GM23338 (cell line): ENCODE measurements around the gene SNX9. TPM values are rescaled to one million over a fixed set of nuclear protein-coding genes. Genes with fewer than 3 reads are reported as not detected.

Experiments
- ATAC-seq: fragments of 200-7000 bp; cut with Tn5 transposase; 3 replicates; pipeline ENCODE4 v1.9.1; 2020
- DNase-seq: peaks from one replicate; pipeline ENCODE4 v3.0.0-alpha.2; 2015; ENCODE audit warnings: low spot score
- H2AFZ ChIP-seq: fragments of 200-600 bp; sonication (generic); 2 replicates; pipeline ENCODE4 v1.8.0; 2016; ENCODE audit warnings: antibody characterized with exemption, mild to moderate bottlenecking, moderate library complexity
- H3F3A ChIP-seq: fragments of 200-600 bp; sonication (generic); replicated peaks from 2 replicates; pipeline ENCODE4 v1.8.0; 2017; ENCODE audit warnings: antibody characterized with exemption, mixed run types, low read depth
- H3K27ac ChIP-seq: fragments of 200-600 bp; sonication (generic); 2 replicates; pipeline ENCODE4 v1.6.1; 2016; ENCODE audit warnings: low read depth
- H3K27me3 ChIP-seq: fragments of 200-600 bp; sonication (generic); 2 replicates; pipeline ENCODE4 v1.8.0; 2016; ENCODE audit warnings: mild to moderate bottlenecking, mixed run types, moderate library complexity; ENCODE audit not compliant: insufficient read depth
- H3K36me3 ChIP-seq: fragments of 200-600 bp; sonication (generic); 2 replicates; pipeline ENCODE4 v1.8.0; 2016; ENCODE audit warnings: mild to moderate bottlenecking; ENCODE audit not compliant: insufficient read depth
- H3K4me1 ChIP-seq: fragments of 200-600 bp; sonication (generic); 2 replicates; pipeline ENCODE4 v1.8.0; 2016; ENCODE audit warnings: mild to moderate bottlenecking, moderate library complexity; ENCODE audit not compliant: insufficient read depth
- H3K4me2 ChIP-seq: fragments of 200-600 bp; sonication (generic); 2 replicates; pipeline ENCODE4 v1.7.1; 2017; ENCODE audit warnings: mixed run types
- H3K4me3 ChIP-seq: fragments of 200-600 bp; sonication (generic); 2 replicates; pipeline ENCODE4 v1.6.1; 2016; ENCODE audit warnings: mixed run types
- H3K79me2 ChIP-seq: fragments of 200-600 bp; sonication (generic); replicated peaks from 2 replicates; pipeline ENCODE4 v1.8.0; 2017; ENCODE audit warnings: mild to moderate bottlenecking; ENCODE audit not compliant: insufficient read depth
- H3K9me2 ChIP-seq: fragments of 200-600 bp; sonication (generic); 2 replicates; pipeline ENCODE4 v1.8.0; 2017; ENCODE audit not compliant: insufficient read depth
- H4K20me1 ChIP-seq: fragments of 200-600 bp; sonication (generic); replicated peaks from 2 replicates; pipeline ENCODE4 v1.8.0; 2017; ENCODE audit warnings: mild to moderate bottlenecking; ENCODE audit not compliant: insufficient read depth
- H3K27ac Mint-ChIP-seq: 2 replicates; pipeline ENCODE4 v1.8.0; 2020; ENCODE audit warnings: inconsistent platforms, mild to moderate bottlenecking, moderate library complexity, mixed read lengths
- H3K27me3 Mint-ChIP-seq: 3 replicates; pipeline ENCODE4 v1.8.0; 2022; ENCODE audit warnings: low read depth, mild to moderate bottlenecking, moderate library complexity, mixed read lengths, inconsistent platforms; ENCODE audit not compliant: insufficient read depth, poor library complexity
- H3K36me3 Mint-ChIP-seq: 3 replicates; pipeline ENCODE4 v1.8.0; 2021; ENCODE audit warnings: low read depth, mild to moderate bottlenecking, inconsistent platforms, moderate library complexity, mixed read lengths
- H3K4me1 Mint-ChIP-seq: 3 replicates; pipeline ENCODE4 v1.8.0; 2020; ENCODE audit warnings: mild to moderate bottlenecking, inconsistent platforms, mixed read lengths
- H3K4me3 Mint-ChIP-seq: 3 replicates; pipeline ENCODE4 v1.8.0; 2021; ENCODE audit warnings: moderate library complexity, mild to moderate bottlenecking, inconsistent platforms, mixed read lengths
- H3K9me3 Mint-ChIP-seq: 3 replicates; pipeline ENCODE4 v1.8.0; 2020; ENCODE audit warnings: moderate library complexity, mild to moderate bottlenecking, inconsistent platforms, mixed read lengths
- CREB1 ChIP-seq: fragments of 250-450 bp; sonication (Bioruptor Pico); IDR thresholded peaks from 2 replicates; pipeline ENCODE4 v1.5.0; 2020; ENCODE audit warnings: low read depth, mild to moderate bottlenecking, moderate library complexity
- CTCF ChIP-seq, 2 experiments: fragments of 200-600 bp in 1 of 2; sonication (generic) in 1 of 2; conservative IDR thresholded peaks; 2 replicates each; pipeline versions ENCODE4 v1.5.1 to v1.6.1; 2016 to 2017; ENCODE audit warnings: antibody characterized with exemption in 2 of 2, low read depth in 2 of 2, mild to moderate bottlenecking in 2 of 2, moderate library complexity in 1 of 2
- ETS1 ChIP-seq: IDR thresholded peaks from 2 replicates; pipeline ENCODE4 v1.6.1; 2016; ENCODE audit warnings: antibody characterized with exemption
- EZH2 ChIP-seq: fragments of 200-600 bp; sonication (generic); IDR thresholded peaks from one replicate; pipeline ENCODE4 v1.8.0; 2017; ENCODE audit warnings: antibody characterized with exemption, mild to moderate bottlenecking, low read depth; ENCODE audit not compliant: unreplicated experiment
- EZH2phosphoT487 ChIP-seq: fragments of 200-600 bp; sonication (generic); IDR thresholded peaks from one replicate; pipeline ENCODE4 v1.8.1; 2018; ENCODE audit warnings: antibody characterized with exemption; ENCODE audit not compliant: unreplicated experiment
- JUNB ChIP-seq: IDR thresholded peaks from one replicate; pipeline ENCODE4 v1.6.1; 2016; ENCODE audit warnings: antibody characterized with exemption; ENCODE audit not compliant: unreplicated experiment
- NANOG ChIP-seq: IDR thresholded peaks from 2 replicates; pipeline ENCODE4 v1.6.1; 2016; ENCODE audit warnings: antibody characterized with exemption, borderline replicate concordance
- POLR2AphosphoS5 ChIP-seq: IDR thresholded peaks from 2 replicates; pipeline ENCODE4 v1.6.1; 2016; ENCODE audit warnings: antibody characterized with exemption, low read depth
- REST ChIP-seq: IDR thresholded peaks from one replicate; pipeline ENCODE4 v1.6.1; 2018; ENCODE audit warnings: antibody characterized with exemption; ENCODE audit not compliant: unreplicated experiment
- STAT1 ChIP-seq: IDR thresholded peaks from one replicate; pipeline ENCODE4 v1.6.1; 2016; ENCODE audit warnings: antibody characterized with exemption; ENCODE audit not compliant: unreplicated experiment
- ZNF114 ChIP-seq: fragments of 250-450 bp; sonication (Bioruptor Pico); IDR thresholded peaks from 2 replicates; pipeline ENCODE4 v1.5.0; 2020; ENCODE audit warnings: mild to moderate bottlenecking, moderate library complexity
- ZNF331 ChIP-seq: fragments of 250-450 bp; sonication (Bioruptor Pico); IDR thresholded peaks from 2 replicates; pipeline ENCODE4 v1.5.0; 2020; ENCODE audit warnings: low read depth, mild to moderate bottlenecking, moderate library complexity
- polyA plus RNA-seq: library from polyadenylated mRNA; unstranded; fragments of >200 nt; fragmentation: Nextera tagmentation; extraction: Ambion mirVana; gene quantifications from 2 replicates; pipeline ENCODE4 v1.2.1, GENCODE V29; 2016
- total RNA-seq: library from RNA; depleted of rRNA; stranded (reverse); fragments of >200 nt; shearing (Covaris generic); gene quantifications from 2 replicates; pipeline ENCODE4 v1.2.3, GENCODE V29; 2014
- TF ChIP-seq, protein P1 (sequence below): fragments of 250-450 bp; sonication (Bioruptor Pico); IDR thresholded peaks from 2 replicates; pipeline ENCODE4 v1.5.0; 2020; ENCODE audit warnings: mild to moderate bottlenecking, moderate library complexity

Gene SNX9
- total and polyA plus RNA-seq, 2 experiments from 2014 or later = 18.4 to 23.3 TPM

DNA sequence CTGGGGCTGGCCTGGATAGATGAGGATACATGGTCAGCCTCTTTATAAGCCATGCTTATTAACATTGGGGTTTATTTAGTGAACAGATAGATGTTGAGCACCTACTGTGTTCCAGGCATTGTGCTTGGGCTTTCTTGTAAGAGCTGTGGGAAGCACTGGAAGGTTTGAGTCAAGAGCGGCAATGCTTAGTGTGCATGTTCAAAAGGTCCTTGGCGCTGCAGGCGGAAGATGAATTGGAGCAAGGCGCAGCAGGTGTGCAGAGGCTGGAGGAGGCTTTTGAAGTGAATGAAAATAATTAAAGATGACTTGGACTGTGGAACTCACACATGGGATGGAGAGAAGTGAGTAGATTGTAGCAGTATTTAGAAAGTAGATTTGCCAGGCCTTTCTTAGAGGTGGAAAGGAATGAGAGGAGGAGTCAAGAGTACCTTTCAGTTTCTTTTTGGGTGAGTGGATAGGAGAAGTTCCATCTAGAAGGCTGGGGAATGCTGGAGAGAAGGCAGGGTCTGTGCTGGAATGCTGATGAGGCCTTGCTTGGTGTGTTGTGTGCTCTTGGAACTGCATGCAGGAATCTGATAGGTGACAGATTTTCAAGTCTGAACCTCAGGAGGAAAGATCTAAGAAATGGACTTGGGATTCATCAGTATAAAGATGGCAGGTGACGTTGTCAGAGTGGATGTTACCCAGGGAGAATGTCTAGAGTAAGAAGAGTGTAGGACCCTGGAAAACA lies 26.4 kb downstream of the SNX9 start:
- peaks cover 36% of the 10 kb centered on the region for H4K20me1 ChIP-seq
- Mint-ChIP-seq H3K4me3 (no peak overlapping the region), H3K9me3 (peaks cover 11% of the 10 kb centered on the region; the same call in 2 of the 3 replicates), H3K27ac (no peak overlapping the region; the same call in 1 of the 2 replicates), H3K4me1 (peaks cover 47% of the 10 kb centered on the region), H3K27me3 (peaks cover 6% of the 10 kb centered on the region), H3K36me3 (peaks cover 13% of the 10 kb centered on the region)
- H3K27ac ChIP-seq = 0 out of 2 replicates have a peak overlapping the region, but pooled peaks have one; percentile 14
- H2AFZ ChIP-seq = no peak overlapping the region
- no peaks in the 10 kb centered on the region for H3K36me3 ChIP-seq
- DNase-seq = peak; percentile 25
- no peak overlapping the region for H3K4me2 ChIP-seq
- TF ChIP-seq STAT1 (no peak), NANOG (no peak), EZH2phosphoT487 (no peak), REST (no peak), JUNB (no peak), ZNF331 (CRISPR knock-in tag) (no peak), POLR2AphosphoS5 (no peak), ZNF114 (CRISPR knock-in tag) (no peak), ETS1 (no peak), EZH2 (no peak), CREB1 (no peak), CTCF (conservative IDR thresholded peaks at IDR 0.05; ENCODE audit: low read depth in 2 of 2) (no peak)
- TF ChIP-seq, protein P1, sequence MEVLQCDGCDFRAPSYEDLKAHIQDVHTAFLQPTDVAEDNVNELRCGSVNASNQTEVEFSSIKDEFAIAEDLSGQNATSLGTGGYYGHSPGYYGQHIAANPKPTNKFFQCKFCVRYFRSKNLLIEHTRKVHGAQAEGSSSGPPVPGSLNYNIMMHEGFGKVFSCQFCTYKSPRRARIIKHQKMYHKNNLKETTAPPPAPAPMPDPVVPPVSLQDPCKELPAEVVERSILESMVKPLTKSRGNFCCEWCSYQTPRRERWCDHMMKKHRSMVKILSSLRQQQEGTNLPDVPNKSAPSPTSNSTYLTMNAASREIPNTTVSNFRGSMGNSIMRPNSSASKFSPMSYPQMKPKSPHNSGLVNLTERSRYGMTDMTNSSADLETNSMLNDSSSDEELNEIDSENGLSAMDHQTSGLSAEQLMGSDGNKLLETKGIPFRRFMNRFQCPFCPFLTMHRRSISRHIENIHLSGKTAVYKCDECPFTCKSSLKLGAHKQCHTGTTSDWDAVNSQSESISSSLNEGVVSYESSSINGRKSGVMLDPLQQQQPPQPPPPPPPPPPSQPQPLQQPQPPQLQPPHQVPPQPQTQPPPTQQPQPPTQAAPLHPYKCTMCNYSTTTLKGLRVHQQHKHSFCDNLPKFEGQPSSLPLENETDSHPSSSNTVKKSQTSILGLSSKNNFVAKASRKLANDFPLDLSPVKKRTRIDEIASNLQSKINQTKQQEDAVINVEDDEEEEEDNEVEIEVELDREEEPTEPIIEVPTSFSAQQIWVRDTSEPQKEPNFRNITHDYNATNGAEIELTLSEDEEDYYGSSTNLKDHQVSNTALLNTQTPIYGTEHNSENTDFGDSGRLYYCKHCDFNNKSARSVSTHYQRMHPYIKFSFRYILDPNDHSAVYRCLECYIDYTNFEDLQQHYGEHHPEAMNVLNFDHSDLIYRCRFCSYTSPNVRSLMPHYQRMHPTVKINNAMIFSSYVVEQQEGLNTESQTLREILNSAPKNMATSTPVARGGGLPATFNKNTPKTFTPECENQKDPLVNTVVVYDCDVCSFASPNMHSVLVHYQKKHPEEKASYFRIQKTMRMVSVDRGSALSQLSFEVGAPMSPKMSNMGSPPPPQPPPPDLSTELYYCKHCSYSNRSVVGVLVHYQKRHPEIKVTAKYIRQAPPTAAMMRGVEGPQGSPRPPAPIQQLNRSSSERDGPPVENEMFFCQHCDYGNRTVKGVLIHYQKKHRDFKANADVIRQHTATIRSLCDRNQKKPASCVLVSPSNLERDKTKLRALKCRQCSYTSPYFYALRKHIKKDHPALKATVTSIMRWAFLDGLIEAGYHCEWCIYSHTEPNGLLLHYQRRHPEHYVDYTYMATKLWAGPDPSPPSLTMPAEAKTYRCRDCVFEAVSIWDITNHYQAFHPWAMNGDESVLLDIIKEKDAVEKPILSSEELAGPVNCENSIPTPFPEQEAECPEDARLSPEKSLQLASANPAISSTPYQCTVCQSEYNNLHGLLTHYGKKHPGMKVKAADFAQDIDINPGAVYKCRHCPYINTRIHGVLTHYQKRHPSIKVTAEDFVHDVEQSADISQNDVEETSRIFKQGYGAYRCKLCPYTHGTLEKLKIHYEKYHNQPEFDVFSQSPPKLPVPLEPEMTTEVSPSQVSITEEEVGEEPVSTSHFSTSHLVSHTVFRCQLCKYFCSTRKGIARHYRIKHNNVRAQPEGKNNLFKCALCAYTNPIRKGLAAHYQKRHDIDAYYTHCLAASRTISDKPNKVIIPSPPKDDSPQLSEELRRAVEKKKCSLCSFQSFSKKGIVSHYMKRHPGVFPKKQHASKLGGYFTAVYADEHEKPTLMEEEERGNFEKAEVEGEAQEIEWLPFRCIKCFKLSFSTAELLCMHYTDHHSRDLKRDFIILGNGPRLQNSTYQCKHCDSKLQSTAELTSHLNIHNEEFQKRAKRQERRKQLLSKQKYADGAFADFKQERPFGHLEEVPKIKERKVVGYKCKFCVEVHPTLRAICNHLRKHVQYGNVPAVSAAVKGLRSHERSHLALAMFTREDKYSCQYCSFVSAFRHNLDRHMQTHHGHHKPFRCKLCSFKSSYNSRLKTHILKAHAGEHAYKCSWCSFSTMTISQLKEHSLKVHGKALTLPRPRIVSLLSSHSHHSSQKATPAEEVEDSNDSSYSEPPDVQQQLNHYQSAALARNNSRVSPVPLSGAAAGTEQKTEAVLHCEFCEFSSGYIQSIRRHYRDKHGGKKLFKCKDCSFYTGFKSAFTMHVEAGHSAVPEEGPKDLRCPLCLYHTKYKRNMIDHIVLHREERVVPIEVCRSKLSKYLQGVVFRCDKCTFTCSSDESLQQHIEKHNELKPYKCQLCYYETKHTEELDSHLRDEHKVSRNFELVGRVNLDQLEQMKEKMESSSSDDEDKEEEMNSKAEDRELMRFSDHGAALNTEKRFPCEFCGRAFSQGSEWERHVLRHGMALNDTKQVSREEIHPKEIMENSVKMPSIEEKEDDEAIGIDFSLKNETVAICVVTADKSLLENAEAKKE (CRISPR knock-in tag) = no peak
- peaks cover 100% of the 10 kb centered on the region for H3K79me2 ChIP-seq
- ATAC-seq = peak; percentile 39; the same call in 2 of the 3 replicates
- H3K4me3 ChIP-seq = no peak overlapping the region
- no peaks in the 10 kb centered on the region for H3K27me3 ChIP-seq
- H3F3A ChIP-seq = no peaks in the 10 kb centered on the region
- H3K9me2 ChIP-seq = no peaks in the 10 kb centered on the region
- peaks cover 36% of the 10 kb centered on the region for H3K4me1 ChIP-seq
